Osteocyte (in vitro differentiated cells): Measurements from ENCODE around the gene RTP4. TPM values are rescaled to one million over a fixed set of nuclear protein-coding genes. Genes with fewer than 3 reads are reported as not detected.

Source experiments
- DNase-seq: peaks from one replicate; pipeline ENCODE4 v3.0.0; 2021; ENCODE audit warnings: mixed read lengths; ENCODE audit not compliant: unreplicated experiment; ENCODE audit errors: extremely low spot score
- H3K27ac Mint-ChIP-seq: one replicate; pipeline ENCODE4 v1.8.0; 2021; ENCODE audit warnings: mild to moderate bottlenecking, mixed read lengths; ENCODE audit not compliant: unreplicated experiment
- H3K27me3 Mint-ChIP-seq: one replicate; pipeline ENCODE4 v1.8.0; 2021; ENCODE audit warnings: mixed read lengths; ENCODE audit not compliant: unreplicated experiment
- H3K36me3 Mint-ChIP-seq: one replicate; pipeline ENCODE4 v1.8.0; 2021; ENCODE audit warnings: mixed read lengths; ENCODE audit not compliant: unreplicated experiment
- H3K4me1 Mint-ChIP-seq: one replicate; pipeline ENCODE4 v1.8.0; 2021; ENCODE audit warnings: mixed read lengths; ENCODE audit not compliant: unreplicated experiment
- H3K4me3 Mint-ChIP-seq: one replicate; pipeline ENCODE4 v1.8.0; 2021; ENCODE audit warnings: mild to moderate bottlenecking, moderate library complexity, mixed read lengths; ENCODE audit not compliant: unreplicated experiment
- H3K9me3 Mint-ChIP-seq: one replicate; pipeline ENCODE4 v1.8.0; 2021; ENCODE audit warnings: mixed read lengths; ENCODE audit not compliant: unreplicated experiment
- CTCF ChIP-seq: fragments of 200-600 bp; sonication (generic); IDR thresholded peaks from 2 replicates; pipeline ENCODE4 v1.5.0; 2021; ENCODE audit warnings: antibody characterized with exemption, mild to moderate bottlenecking, moderate library complexity
- total RNA-seq: library from RNA; stranded (reverse); gene quantifications from 2 replicates; pipeline ENCODE4 v1.2.1, GENCODE V29; 2021

RTP4 gene
- total RNA-seq, 1 donor from 2014 or later = 0.21 TPM

GRCh38 chr3:187367561-187368103 is 553 bp upstream of the RTP4 start:
- peaks cover 8% of the 10 kb centered on the region for H3K27me3 Mint-ChIP-seq
- no peak overlapping the region for H3K4me3 Mint-ChIP-seq
- H3K4me1 Mint-ChIP-seq = peaks cover 6% of the 10 kb centered on the region
- no peak for TF ChIP-seq CTCF
- H3K27ac Mint-ChIP-seq = peak overlapping the region; percentile 86
- DNase-seq = no peak
- H3K9me3 Mint-ChIP-seq = no peaks in the 10 kb centered on the region
- H3K36me3 Mint-ChIP-seq = no peaks in the 10 kb centered on the region

GRCh38 chr3:187369089-187369447 is 883 bp downstream of the RTP4 start:
- no peak overlapping the region for H3K27ac Mint-ChIP-seq
- H3K4me1 Mint-ChIP-seq = peaks cover 6% of the 10 kb centered on the region
- no peak for TF ChIP-seq CTCF
- DNase-seq = no peak
- no peaks in the 10 kb centered on the region for H3K36me3 Mint-ChIP-seq
- no peaks in the 10 kb centered on the region for H3K9me3 Mint-ChIP-seq
- no peak overlapping the region for H3K4me3 Mint-ChIP-seq
- H3K27me3 Mint-ChIP-seq = peaks cover 17% of the 10 kb centered on the region

- Mint-ChIP-seq H3K27ac (no peak overlapping the region), H3K4me1 (peaks cover 6% of the 10 kb centered on the region), H3K4me3 (no peak overlapping the region), H3K36me3 (no peaks in the 10 kb centered on the region), H3K27me3 (peaks cover 23% of the 10 kb centered on the region), H3K9me3 (no peaks in the 10 kb centered on the region)
- TF ChIP-seq CTCF = no peak
- no peak for DNase-seq
These were observed 1.9 kb downstream of the RTP4 start for GRCh38 chr3:187370051-187370450.

- H3K9me3 Mint-ChIP-seq = no peaks in the 10 kb centered on the region
- no peak overlapping the region for H3K27ac Mint-ChIP-seq
- no peaks in the 10 kb centered on the region for H3K4me1 Mint-ChIP-seq
- no peak for DNase-seq
- no peaks in the 10 kb centered on the region for H3K36me3 Mint-ChIP-seq
- H3K4me3 Mint-ChIP-seq = no peak overlapping the region
- TF ChIP-seq CTCF = no peak
- H3K27me3 Mint-ChIP-seq = peaks cover 23% of the 10 kb centered on the region
These were observed 7.4 kb downstream of the RTP4 start for GRCh38 chr3:187375581-187375980.

GRCh38 chr3:187377842-187378241 is 9.7 kb downstream of the RTP4 start:
- H3K4me3 Mint-ChIP-seq = no peak overlapping the region

More at GRCh38 chr3:187377842-187378241, 9.7 kb downstream of the RTP4 start:
- TF ChIP-seq CTCF = no peak
- H3K4me1 Mint-ChIP-seq = peaks cover 3% of the 10 kb centered on the region
- no peaks in the 10 kb centered on the region for H3K9me3 Mint-ChIP-seq
- peaks cover 14% of the 10 kb centered on the region for H3K27me3 Mint-ChIP-seq
- DNase-seq = no peak
- no peaks in the 10 kb centered on the region for H3K36me3 Mint-ChIP-seq
- no peak overlapping the region for H3K27ac Mint-ChIP-seq
